SU-DHL-6 (cell line): ENCODE results near the gene UMODL1.

Experiments used
- CTCF ChIP-seq: fragments of 200-600 bp; sonication (generic); IDR thresholded peaks from one replicate; pipeline ENCODE4 v1.5.1; 2017; ENCODE audit warnings: antibody characterized with exemption, mild to moderate bottlenecking, low read length, moderate library complexity; ENCODE audit not compliant: insufficient read depth, poor library complexity, severe bottlenecking
- EZH2phosphoT487 ChIP-seq: fragments of 200-600 bp; sonication (generic), shearing (Covaris generic); conservative IDR thresholded peaks from 2 replicates; pipeline ENCODE4 v1.6.1; 2018; ENCODE audit warnings: mild to moderate bottlenecking, antibody characterized with exemption, low read length, moderate library complexity, mixed read lengths

- TF ChIP-seq CTCF (no peak), EZH2phosphoT487 (no peak)
Observed at GRCh38 chr21:42031241-42031640, 39.9 kb upstream of the UMODL1 start.
